Measurements from ENCODE around the gene NTHL1.
A peak's percentile ranks its signal among the peaks of the same experiment; 100 is the strongest.

Gene NTHL1

DNA sequence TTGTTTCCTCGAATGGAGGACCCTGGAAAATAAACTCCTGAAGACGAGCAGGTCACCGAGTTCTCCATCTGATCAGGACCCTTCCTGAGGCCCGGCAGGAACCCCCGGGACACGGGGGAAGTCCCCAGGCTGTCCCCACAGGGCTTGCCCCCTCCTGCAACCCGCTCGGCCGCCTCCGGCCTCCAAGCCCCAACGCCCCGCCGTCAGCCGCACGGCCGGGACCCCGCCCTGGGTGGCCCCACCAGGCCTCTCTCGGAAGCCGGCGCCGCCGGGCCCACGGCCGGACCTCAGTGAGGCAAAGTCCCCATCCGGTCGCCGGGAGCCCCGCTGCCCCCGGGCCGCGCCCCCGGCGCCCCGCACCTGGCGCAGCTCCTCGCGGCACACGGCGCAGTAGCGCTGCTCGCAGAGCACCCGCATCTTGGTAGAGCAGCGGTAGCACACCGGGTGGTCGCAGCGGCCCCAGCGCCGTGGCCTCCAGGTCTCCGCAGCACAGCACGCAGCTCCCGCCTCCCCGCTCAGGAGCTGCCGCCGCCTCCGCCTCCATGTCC is 38.4 kb downstream of the NTHL1 start:
- peak overlapping the region; percentile 69 for H3K4me3 ChIP-seq (replicated peaks; ENCODE audit: low read depth, low read length)
- TF ChIP-seq, protein P1, sequence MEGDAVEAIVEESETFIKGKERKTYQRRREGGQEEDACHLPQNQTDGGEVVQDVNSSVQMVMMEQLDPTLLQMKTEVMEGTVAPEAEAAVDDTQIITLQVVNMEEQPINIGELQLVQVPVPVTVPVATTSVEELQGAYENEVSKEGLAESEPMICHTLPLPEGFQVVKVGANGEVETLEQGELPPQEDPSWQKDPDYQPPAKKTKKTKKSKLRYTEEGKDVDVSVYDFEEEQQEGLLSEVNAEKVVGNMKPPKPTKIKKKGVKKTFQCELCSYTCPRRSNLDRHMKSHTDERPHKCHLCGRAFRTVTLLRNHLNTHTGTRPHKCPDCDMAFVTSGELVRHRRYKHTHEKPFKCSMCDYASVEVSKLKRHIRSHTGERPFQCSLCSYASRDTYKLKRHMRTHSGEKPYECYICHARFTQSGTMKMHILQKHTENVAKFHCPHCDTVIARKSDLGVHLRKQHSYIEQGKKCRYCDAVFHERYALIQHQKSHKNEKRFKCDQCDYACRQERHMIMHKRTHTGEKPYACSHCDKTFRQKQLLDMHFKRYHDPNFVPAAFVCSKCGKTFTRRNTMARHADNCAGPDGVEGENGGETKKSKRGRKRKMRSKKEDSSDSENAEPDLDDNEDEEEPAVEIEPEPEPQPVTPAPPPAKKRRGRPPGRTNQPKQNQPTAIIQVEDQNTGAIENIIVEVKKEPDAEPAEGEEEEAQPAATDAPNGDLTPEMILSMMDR (IDR thresholded peaks at IDR 0.05; ENCODE audit: low read depth, low read length, missing control alignments) = no peak
- DNase-seq (ENCODE audit: extremely low read depth, low read depth) = no peak

- TF ChIP-seq, protein P1 (IDR thresholded peaks at IDR 0.05; ENCODE audit: low read depth, low read length, missing control alignments) = no peak
- H3K4me3 ChIP-seq (replicated peaks; ENCODE audit: low read depth, low read length) = peak overlapping the region; percentile 69
- no peak for DNase-seq (ENCODE audit: extremely low read depth, low read depth)
Measured at GRCh38 chr16:2008631-2009163, 38.9 kb downstream of the NTHL1 start.

GRCh38 chr16:2008009-2008526 is 39.6 kb downstream of the NTHL1 start:
- TF ChIP-seq, protein P1 (IDR thresholded peaks at IDR 0.05; ENCODE audit: low read depth, low read length, missing control alignments) = no peak
- no peak for DNase-seq (ENCODE audit: extremely low read depth, low read depth)
- H3K4me3 ChIP-seq (replicated peaks; ENCODE audit: low read depth, low read length) = peak overlapping the region; percentile 69

- H3K4me3 ChIP-seq (replicated peaks; ENCODE audit: low read depth, low read length) = peak overlapping the region; percentile 69
- DNase-seq (ENCODE audit: extremely low read depth, low read depth) = no peak
Measured at GRCh38 chr16:2007081-2007836, 40.4 kb downstream of the NTHL1 start.

DNA sequence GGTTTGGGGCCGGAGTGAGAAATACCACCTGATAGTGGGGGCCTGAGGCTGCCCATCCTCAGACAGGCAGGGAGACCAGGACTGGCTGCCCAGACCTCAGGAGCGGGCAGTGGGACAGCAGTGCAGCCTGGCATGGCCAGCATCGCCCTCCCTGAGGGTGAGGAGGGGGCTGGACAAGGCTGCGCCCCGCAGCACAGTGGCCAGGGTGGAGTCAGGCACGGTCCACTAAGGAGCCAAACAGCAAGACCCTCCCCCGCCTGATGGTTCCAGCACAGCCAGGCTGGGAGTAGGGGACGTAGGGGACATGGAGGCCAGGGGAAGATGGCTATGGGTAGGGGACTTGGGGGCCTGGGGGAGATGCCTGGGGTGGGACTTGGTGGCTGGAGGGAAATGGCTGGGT is 41.3 kb downstream of the NTHL1 start:
- H3K4me3 ChIP-seq (replicated peaks; ENCODE audit: low read depth, low read length) = no peak overlapping the region
- no peak for DNase-seq (ENCODE audit: extremely low read depth, low read depth)
- TF ChIP-seq, protein P1 (IDR thresholded peaks at IDR 0.05; ENCODE audit: low read depth, low read length, missing control alignments) = no peak

More at GRCh38 chr16:2007081-2007836, 40.4 kb downstream of the NTHL1 start:
- TF ChIP-seq, protein P1 (IDR thresholded peaks at IDR 0.05; ENCODE audit: low read depth, low read length, missing control alignments) = no peak

DNA sequence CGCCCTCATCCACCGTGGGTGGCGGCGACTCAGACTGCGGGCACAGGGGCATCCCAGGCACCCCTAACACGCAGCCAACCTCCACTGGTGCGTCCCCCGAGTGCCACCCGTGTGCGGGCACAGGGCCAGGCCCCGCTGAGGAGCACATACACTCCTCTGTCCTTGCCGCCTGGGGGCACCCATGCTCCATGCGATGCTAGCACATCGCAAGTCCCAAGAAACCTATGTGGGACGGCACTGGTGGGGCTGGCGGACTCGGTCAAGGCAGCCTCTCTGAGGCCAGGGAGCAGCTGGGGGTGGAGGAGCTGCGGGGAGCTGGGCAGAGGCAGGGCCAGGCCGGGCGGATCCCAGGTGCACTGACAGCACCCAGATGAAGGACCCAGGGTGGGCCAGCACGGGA is 42.0 kb downstream of the NTHL1 start:
- no peak for DNase-seq (ENCODE audit: extremely low read depth, low read depth)
- no peak overlapping the region for H3K4me3 ChIP-seq (replicated peaks; ENCODE audit: low read depth, low read length)
- TF ChIP-seq, protein P1 (IDR thresholded peaks at IDR 0.05; ENCODE audit: low read depth, low read length, missing control alignments) = no peak

Data from HFF-Myc (cell line).